ENCODE data around the gene PRAME. TPM values are rescaled to one million over a fixed set of nuclear protein-coding genes. Genes with fewer than 3 reads are reported as not detected.
"Not testable (repeated sequence)": the region's sequence is repeated elsewhere in the genome, so short reads cannot be mapped to it uniquely, and the experiment has no call there.

The PRAME gene
- total RNA-seq, 1 experiment from 2014 or later: not detected

DNA sequence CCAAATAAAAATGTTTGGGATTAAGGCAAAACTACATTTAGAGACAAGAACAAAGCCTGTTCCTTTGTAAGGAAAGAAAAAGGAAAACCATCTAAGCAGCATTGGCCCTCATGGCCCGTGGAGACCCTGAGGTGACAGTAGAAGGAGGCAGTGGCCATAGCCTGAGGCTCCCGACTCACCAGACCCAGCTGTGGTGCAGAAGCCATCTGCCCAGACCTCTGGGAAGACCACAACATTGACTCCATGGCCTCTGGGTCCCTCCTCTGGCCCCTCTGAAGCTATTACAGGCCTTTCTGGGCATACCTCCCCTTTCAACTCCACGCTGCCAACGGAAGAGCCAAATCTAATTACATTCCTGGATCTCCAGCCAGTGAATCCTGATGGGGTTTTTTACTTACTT lies 6.4 kb downstream of the PRAME start:
- DNase-seq (ENCODE audit: low spot score): no peak

DNA sequence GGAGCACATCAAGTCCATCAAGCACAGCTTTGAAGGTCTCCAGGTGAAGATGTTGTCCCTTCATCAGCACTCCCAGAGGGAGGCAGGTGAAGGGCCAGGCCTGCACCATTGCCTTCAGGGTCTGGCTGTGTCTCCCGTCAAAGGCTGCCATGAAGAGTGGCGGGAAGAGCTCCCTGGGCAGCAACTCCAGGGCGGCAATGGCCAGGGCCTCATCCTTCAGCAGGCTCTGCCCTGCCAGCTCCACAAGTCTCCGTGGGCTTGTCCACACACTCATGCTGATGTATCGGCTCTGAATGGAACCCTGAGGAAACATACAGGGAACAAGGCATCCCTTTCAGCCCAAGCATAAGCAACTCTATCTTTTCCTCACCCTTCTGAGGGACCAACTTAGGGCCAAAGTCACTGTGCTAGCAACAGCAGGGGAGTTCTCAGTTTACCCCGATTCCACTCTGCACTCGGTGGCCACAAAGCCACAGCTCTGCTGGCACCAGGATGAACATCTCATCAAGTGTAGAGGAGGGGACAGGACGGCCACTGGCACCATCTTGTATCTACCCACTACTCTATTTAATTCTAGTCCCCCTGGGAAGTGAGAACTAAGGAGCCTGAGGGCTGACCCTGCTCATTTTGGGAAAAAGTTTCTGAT lies 8.2 kb downstream of the PRAME start:
- DNase-seq (ENCODE audit: low spot score): no peak

GRCh38 chr22:22548910-22549309 lies 10.2 kb downstream of the PRAME start:
- DNase-seq (ENCODE audit: low spot score): no peak

DNA sequence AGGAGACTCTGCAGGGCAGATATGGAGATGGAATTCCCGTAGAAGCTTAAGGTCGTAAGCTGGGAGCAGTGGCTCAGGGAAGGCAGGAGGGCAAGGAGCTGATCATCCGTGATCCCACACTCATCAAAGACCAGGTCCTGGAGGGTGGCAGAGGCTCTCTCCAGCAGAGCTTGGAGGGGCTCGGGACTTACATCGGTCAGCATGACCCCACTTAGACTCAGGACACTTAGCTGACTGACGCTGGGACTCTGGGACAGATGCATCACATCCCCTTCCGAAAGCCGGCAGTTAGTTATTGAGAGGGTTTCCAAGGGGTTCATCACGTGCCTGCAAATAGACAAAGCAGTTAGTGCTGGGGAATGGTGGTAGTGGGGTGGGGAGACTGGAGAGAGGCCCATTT lies 10.7 kb downstream of the PRAME start:
- DNase-seq (ENCODE audit: low spot score): no peak

DNA sequence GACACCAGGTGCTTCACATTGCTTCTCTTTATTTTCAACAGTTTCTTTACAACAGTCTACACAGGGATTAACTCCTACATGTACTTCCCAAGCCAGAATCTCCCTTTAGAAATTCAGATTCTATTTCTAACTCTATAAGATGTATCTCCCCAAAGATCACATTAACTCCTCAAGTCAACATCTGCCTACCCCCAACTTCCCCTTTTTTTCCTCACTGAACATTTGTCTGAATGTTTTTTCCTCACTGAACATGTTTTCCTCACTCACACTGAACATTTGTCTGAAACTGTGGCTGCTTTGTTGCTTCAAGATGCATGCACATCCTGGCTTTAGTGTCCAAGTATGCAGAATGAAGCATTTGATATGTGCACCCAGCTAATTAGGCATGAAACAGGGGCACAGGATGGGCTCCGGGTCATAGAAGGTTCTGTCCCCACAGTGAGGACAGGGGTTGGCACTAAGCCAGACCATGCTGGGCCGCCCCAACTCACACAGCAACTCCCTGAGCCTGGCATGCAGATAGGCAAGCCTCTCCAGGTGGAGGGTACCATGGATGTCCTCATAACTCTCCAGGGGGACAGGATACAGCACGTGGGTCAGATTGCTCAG lies 11.3 kb downstream of the PRAME start:
- DNase-seq (ENCODE audit: low spot score): no peak

GRCh38 chr22:22547226-22547625 lies 11.8 kb downstream of the PRAME start:
- DNase-seq (ENCODE audit: low spot score): no peak

GRCh38 chr22:22546490-22546889 lies 12.6 kb downstream of the PRAME start:
- no peak for DNase-seq (ENCODE audit: low spot score)

GRCh38 chr22:22545084-22545483 lies 14.0 kb downstream of the PRAME start:
- no peak for DNase-seq (ENCODE audit: low spot score)

DNA sequence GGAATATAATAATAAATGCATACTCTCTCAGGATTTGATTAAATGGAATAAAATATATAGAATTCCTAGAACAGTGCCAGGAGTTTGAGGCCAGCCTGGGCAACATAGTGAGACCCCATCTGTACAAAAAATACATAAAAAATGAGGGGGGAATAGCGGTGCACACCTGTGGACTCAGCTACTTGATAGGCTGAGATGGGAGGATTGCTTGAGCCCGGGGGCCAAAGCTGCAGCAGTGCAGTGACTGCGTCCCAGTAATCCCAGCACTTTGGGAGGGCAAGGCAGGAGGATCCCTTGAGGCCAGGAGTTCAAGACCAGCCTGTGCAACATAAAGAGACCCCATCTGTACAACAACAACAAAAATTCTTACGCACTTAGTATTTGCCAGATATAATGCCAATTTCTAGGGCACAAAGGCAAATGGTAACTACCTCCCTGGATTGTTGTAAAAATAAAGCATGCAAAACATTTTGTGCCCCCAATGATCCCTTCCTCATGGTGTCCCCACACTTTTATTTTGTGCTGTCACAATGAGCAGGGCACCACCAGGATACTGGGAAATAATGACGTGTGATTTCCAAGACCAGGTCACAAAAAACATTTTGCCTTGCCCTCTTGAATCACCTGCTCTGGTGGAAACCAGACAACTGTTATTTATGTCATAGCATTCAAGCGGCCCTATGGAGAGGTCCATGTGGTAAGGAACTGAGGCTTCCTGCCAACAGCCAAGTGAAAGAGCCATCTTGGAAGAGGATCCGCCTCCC lies 20.7 kb downstream of the PRAME start:
- no peak for DNase-seq (ENCODE audit: low spot score)

- DNase-seq (ENCODE audit: low spot score): no peak
Observed at GRCh38 chr22:22536916-22537315, 22.1 kb downstream of the PRAME start.

- DNase-seq (ENCODE audit: low spot score): no peak
Observed at GRCh38 chr22:22536515-22536914, 22.6 kb downstream of the PRAME start.

DNA sequence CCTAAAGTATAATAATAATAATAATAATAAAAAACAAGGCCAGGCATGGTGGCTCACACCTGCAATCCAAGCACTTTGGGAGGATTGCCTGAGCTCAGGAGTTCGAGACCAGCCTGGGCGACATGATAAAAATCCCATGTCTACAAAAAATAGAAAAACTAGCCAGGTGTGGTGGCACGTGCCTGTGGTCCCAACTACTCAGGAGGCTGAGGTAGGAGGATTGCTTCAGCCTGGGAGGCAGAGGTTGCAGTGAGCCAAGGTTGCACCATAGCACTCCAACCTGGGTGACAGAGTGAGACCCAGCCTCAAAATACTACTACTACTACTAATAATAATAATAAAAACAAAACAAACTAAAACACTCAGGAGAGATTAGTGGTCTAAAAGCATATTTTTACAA lies 23.4 kb downstream of the PRAME start:
- no peak for DNase-seq (ENCODE audit: low spot score)

GRCh38 chr22:22534604-22535415 lies 24.3 kb downstream of the PRAME start:
- no peak for DNase-seq (ENCODE audit: low spot score)

DNA sequence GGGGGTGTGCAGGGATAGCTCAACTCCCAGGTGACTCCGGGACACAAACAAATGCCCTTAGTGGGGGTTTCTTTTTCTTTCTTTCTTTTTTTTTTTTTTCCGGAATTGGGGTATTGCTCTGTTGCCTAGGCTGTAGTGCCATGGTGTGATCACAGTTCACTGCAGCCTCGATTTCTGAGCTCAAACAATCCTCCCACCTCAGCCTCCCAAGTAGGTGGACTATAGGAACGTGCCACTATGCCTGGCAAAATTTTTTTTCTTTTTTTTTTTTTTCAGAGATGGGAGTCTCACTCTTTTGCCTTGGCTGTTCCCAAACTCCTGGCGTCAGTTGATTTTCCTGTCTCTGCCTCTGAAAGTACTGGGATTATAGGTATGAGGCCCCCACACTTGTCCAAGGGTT lies 25.2 kb downstream of the PRAME start:
- DNase-seq (ENCODE audit: low spot score): no peak

- no peak for DNase-seq (ENCODE audit: low spot score)
Observed at GRCh38 chr22:22533417-22533816, 25.6 kb downstream of the PRAME start.

- DNase-seq (ENCODE audit: low spot score): not testable (repeated sequence)
Observed at GRCh38 chr22:22532547-22533071, 26.5 kb downstream of the PRAME start.

- DNase-seq (ENCODE audit: low spot score): no peak
Observed at GRCh38 chr22:22531770-22532546, 27.1 kb downstream of the PRAME start.

DNA sequence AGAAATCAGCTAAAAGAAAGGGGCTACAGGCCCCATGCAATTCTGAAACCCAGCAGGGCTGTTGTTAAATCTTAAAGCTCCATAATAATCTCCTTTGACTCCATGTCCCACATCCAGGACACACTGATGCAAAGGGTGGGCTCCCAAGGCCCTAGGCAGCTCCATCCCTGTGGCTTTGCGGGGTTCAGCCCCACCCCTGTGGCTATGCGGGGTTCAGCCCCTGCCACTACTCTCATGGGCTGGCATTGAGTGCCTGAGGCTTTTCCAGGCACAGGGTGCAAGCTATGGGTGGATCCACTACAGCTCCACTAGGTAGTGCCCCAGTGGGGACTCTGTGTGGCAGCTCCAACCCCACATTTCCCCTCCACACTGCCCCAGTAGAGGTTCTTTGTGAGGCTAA lies 30.3 kb downstream of the PRAME start:
- DNase-seq (ENCODE audit: low spot score): no peak

DNA sequence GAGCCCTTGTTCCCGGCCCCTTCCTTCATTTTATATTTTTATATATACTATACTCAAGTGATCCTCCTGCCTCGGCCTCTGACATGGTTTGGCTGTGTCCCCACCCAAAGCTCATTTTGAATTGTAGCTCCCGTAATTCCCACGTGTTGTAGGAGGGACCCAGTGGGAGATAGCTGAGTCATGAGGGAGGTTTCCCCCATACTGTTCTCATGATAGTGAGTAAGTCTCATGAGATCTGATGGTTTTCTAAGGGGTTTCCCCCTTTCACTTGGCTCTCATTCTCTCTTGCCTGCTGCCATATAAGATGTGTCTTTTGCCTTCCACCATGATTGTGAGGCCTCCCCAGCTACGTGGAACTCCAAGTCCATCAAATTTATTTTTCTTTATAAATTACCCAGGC lies 31.8 kb downstream of the PRAME start:
- DNase-seq (ENCODE audit: low spot score): no peak

DNA sequence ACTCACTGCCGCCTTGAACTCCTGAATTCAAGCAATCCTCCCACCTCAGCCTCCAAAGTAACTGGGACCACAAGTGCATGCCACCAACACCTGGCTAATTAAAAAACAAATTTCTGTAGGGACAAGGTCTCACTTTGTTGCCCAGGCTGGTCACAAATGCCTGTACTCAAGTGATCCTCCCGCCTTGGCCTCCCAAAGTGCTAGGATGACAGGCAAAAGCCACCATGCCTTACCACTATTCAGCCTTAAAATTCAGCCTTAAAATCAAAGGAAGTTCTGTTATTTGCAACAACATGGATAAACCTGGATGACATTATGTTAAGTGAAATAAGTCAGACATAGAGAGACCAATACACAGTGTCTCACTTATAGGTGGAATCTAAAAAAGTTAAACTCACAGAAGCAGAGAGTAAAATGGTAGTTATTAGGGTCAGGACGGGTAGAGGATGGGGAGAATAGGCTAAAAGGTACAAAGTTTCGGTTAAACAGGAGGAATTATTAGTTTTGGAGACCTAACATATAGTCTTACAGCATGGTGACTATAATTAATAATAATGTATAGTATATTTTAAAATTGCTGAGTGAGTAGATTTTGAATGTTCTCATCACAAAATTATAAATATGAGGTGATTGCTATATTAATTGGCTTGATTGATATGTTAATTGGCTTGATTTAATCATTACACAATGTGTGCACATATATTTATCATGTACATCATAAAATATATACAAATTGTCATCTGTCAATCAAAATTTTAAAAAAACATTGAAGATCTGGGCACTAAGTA lies 32.7 kb downstream of the PRAME start:
- no peak for DNase-seq (ENCODE audit: low spot score)

All from HT-29 (cell line).